OCI-LY3 (cell line): Measurements from ENCODE around the gene INF2.

Source experiments
- CTCF ChIP-seq: fragments of 200-600, 300-600 bp; sonication (generic); IDR thresholded peaks from 2 replicates; pipeline ENCODE4 v1.5.1; 2014; ENCODE audit warnings: antibody characterized with exemption, low read length, low read depth
- EZH2phosphoT487 ChIP-seq: fragments of 200-600 bp; shearing (Covaris generic); IDR thresholded peaks from 2 replicates; pipeline ENCODE4 v1.6.1; 2018; ENCODE audit warnings: antibody characterized with exemption, mixed run types, low read depth

GRCh38 chr14:104696671-104697316 lies 7.4 kb downstream of the INF2 start:
- no peak for TF ChIP-seq CTCF
- no peak for TF ChIP-seq EZH2phosphoT487
